ENCODE data around the gene OGA.

- TF ChIP-seq CTCF (IDR thresholded peaks at IDR 0.05; ENCODE audit: borderline replicate concordance, extremely low read depth, low read length, poor library complexity, severe bottlenecking) (no peak), EZH2 (IDR thresholded peaks at IDR 0.05; ENCODE audit: borderline replicate concordance, low read depth, low read length, severe bottlenecking) (no peak)
Observed at GRCh38 chr10:101758858-101759257, 59.4 kb downstream of the OGA start.

Data from DND-41 (cell line).